HepG2 (cell line): Measurements from ENCODE around the gene PHAX. TPM values are rescaled to one million over a fixed set of nuclear protein-coding genes. Genes with fewer than 3 reads are reported as not detected.
"Not testable (repeated sequence)": the region's sequence is repeated elsewhere in the genome, so short reads cannot be mapped to it uniquely, and the experiment has no call there.

ENCODE experiments used
- DPF2 ChIP-seq: sonication (generic); formaldehyde crosslinking; IDR thresholded peaks from 2 replicates; pipeline ENCODE4 v1.4.0; 2020; ENCODE audit warnings: mild to moderate bottlenecking, low read depth, missing genetic modification reagents, borderline replicate concordance
- ETV6 ChIP-seq: sonication (generic); formaldehyde crosslinking; conservative IDR thresholded peaks from 2 replicates; pipeline ENCODE4 v1.4.0; 2020; ENCODE audit warnings: missing genetic modification reagents
- FOXP4 ChIP-seq: sonication (generic); formaldehyde crosslinking; IDR thresholded peaks from 2 replicates; pipeline ENCODE4 v1.4.0; 2020; ENCODE audit warnings: missing genetic modification reagents
- GATAD1 ChIP-seq: IDR thresholded peaks from 2 replicates; pipeline ENCODE4 v1.6.1; 2016; ENCODE audit warnings: missing genetic modification reagents, missing compliant biosample characterization
- HDAC2 ChIP-seq: sonication (generic); formaldehyde crosslinking; IDR thresholded peaks from 2 replicates; pipeline ENCODE4 v1.4.0; 2020; ENCODE audit warnings: missing genetic modification reagents
- HINFP ChIP-seq: sonication (generic); formaldehyde crosslinking; IDR thresholded peaks from 2 replicates; pipeline ENCODE4 v1.4.0; 2020; ENCODE audit warnings: low read depth, mild to moderate bottlenecking, missing genetic modification reagents
- HMG20A ChIP-seq: IDR thresholded peaks from 2 replicates; pipeline ENCODE4 v1.6.1; 2016; ENCODE audit warnings: borderline replicate concordance
- HOMEZ ChIP-seq: IDR thresholded peaks from 2 replicates; pipeline ENCODE4 v1.6.1; 2016; ENCODE audit warnings: low read depth
- JUND ChIP-seq: sonication (generic); formaldehyde crosslinking; IDR thresholded peaks from 2 replicates; pipeline ENCODE4 v1.8.0; 2022; ENCODE audit warnings: mild to moderate bottlenecking, missing genetic modification reagents
- KLF12 ChIP-seq: sonication (generic); formaldehyde crosslinking; IDR thresholded peaks from 2 replicates; pipeline ENCODE4 v1.4.0; 2020; ENCODE audit warnings: missing genetic modification reagents, borderline replicate concordance
- MAZ ChIP-seq, 2 experiments: sonication (generic) in 1 of 2; formaldehyde crosslinking in 1 of 2; IDR thresholded peaks; 2 replicates each; pipeline versions ENCODE4 v1.5.0 to v1.6.1; 2012 to 2020; ENCODE audit warnings: low read depth in 2 of 2, mild to moderate bottlenecking in 2 of 2, borderline replicate concordance in 1 of 2, improper control_type of control experiment in 1 of 2, low read length in 1 of 2, missing genetic modification reagents in 1 of 2, moderate library complexity in 1 of 2
- MED1 ChIP-seq: sonication (generic); formaldehyde crosslinking; IDR thresholded peaks from 2 replicates; pipeline ENCODE4 v1.4.0; 2020; ENCODE audit warnings: missing genetic modification reagents
- MEIS1 ChIP-seq: sonication (generic); formaldehyde crosslinking; IDR thresholded peaks from 2 replicates; pipeline ENCODE4 v1.9.0; 2021; ENCODE audit warnings: mild to moderate bottlenecking, missing genetic modification reagents, moderate library complexity, borderline replicate concordance
- POGZ ChIP-seq: sonication (generic); formaldehyde crosslinking; IDR thresholded peaks from 2 replicates; pipeline ENCODE4 v1.4.0; 2020; ENCODE audit warnings: mild to moderate bottlenecking, missing genetic modification reagents
- SIX4 ChIP-seq: sonication (generic); formaldehyde crosslinking; IDR thresholded peaks from 2 replicates; pipeline ENCODE4 v1.4.0; 2020; ENCODE audit warnings: missing genetic modification reagents
- SOX13 ChIP-seq, 3 experiments: fragments of 450-650 bp in 1 of 3; sonication (generic) in 1 of 3; formaldehyde crosslinking in 1 of 3; IDR thresholded peaks in 2 of 3; conservative IDR thresholded peaks in 1 of 3; 2 replicates each; pipeline versions ENCODE4 v1.5.0 to v1.6.1; 2016 to 2020; ENCODE audit warnings: antibody characterized with exemption in 1 of 3, mild to moderate bottlenecking in 1 of 3, missing compliant biosample characterization in 1 of 3, missing genetic modification reagents in 1 of 3, moderate library complexity in 1 of 3
- SP5 ChIP-seq: IDR thresholded peaks from 2 replicates; pipeline ENCODE4 v1.6.1; 2016; ENCODE audit warnings: low read depth, borderline replicate concordance
- TAF1 ChIP-seq: sonication (generic); formaldehyde crosslinking; IDR thresholded peaks from 2 replicates; pipeline ENCODE4 v1.4.0; 2020; ENCODE audit warnings: missing genetic modification reagents
- TFAP4 ChIP-seq: sonication (generic); IDR thresholded peaks from 2 replicates; pipeline ENCODE4 v1.6.1; 2016; ENCODE audit warnings: low read depth, borderline replicate concordance
- THRA ChIP-seq: sonication (generic); formaldehyde crosslinking; IDR thresholded peaks from 2 replicates; pipeline ENCODE4 v1.4.0; 2020; ENCODE audit warnings: missing genetic modification reagents, borderline replicate concordance
- ZFX ChIP-seq: sonication (generic); formaldehyde crosslinking; IDR thresholded peaks from 2 replicates; pipeline ENCODE4 v1.4.0; 2020; ENCODE audit warnings: mild to moderate bottlenecking, low read depth, missing genetic modification reagents, moderate library complexity
- ZNF652 ChIP-seq: IDR thresholded peaks from 2 replicates; pipeline ENCODE4 v1.6.1; 2016; ENCODE audit warnings: low read depth, borderline replicate concordance
- polyA plus RNA-seq, 8 experiments: library from polyadenylated mRNA; depleted of rRNA in 3 of 8; stranded (reverse) in 7 of 8; unstranded in 1 of 8; fragments of >200 nt; fragmentation: Illumina TruSeq in 4 of 8; extraction: Trizol in 4 of 8; gene quantifications; 2 replicates each; pipeline versions ENCODE4 v1.2.1 to v1.2.3, GENCODE V29; 2011 to 2016; ENCODE audit warnings: low read depth in 4 of 8, missing spikeins in 1 of 8, mixed read lengths in 1 of 8; ENCODE audit not compliant: insufficient read depth in 1 of 8
- total RNA-seq, 5 experiments: library from RNA; depleted of rRNA; stranded (reverse); fragments of >200 nt; fragmentation: Illumina TruSeq; extraction: Trizol; gene quantifications; 2 replicates each; pipeline ENCODE4 v1.2.3, GENCODE V29; 2016; ENCODE audit warnings: low read depth in 1 of 5

PHAX gene
- total and polyA plus RNA-seq, 2 of the 13 experiments (the other 11 are each of a cell fraction or from before 2014, with no cell fraction given): 20.0 to 59.7 TPM

- TF ChIP-seq FOXP4 (CRISPR knock-in tag) (peak; percentile 98), POGZ (CRISPR knock-in tag) (peak; percentile 76), KLF12 (0 out of 2 replicates have a peak, but pooled peaks have one; percentile 40), HDAC2 (CRISPR knock-in tag) (peak; percentile 96), TFAP4 (0 out of 2 replicates have a peak, but pooled peaks have one; percentile 28), GATAD1 (CRISPR knock-in tag) (peak; percentile 62; the same call in 1 of the 2 replicates), SOX13 (CRISPR knock-in tag; conservative IDR thresholded peaks at IDR 0.05 in 1 of 2, IDR thresholded peaks at IDR 0.05 in 1 of 2) (peak in 1 of 2 experiments; percentile 92; a peak in 2 of 4 replicates), HINFP (CRISPR knock-in tag) (peak; percentile 76; the same call in 1 of the 2 replicates), ZFX (peak; percentile 71), MED1 (CRISPR knock-in tag) (peak; percentile 88), DPF2 (CRISPR knock-in tag) (peak; percentile 98), MEIS1 (0 out of 2 replicates have a peak, but pooled peaks have one; percentile 41), MAZ (CRISPR knock-in tag; IDR thresholded peaks at IDR 0.05; ENCODE audit: low read depth) (peak; percentile 50; the same call in 1 of the 2 replicates), HMG20A (CRISPR knock-in tag) (peak; percentile 94), HOMEZ (peak; percentile 99), JUND (CRISPR knock-in tag) (0 out of 2 replicates have a peak, but pooled peaks have one; percentile 29), SIX4 (CRISPR knock-in tag) (peak; percentile 73), ETV6 (CRISPR knock-in tag) (0 out of 2 replicates have a peak, but pooled peaks have one; percentile 53), THRA (peak; percentile 92; the same call in 1 of the 2 replicates), SP5 (CRISPR knock-in tag) (peak; percentile 71; the same call in 1 of the 2 replicates), ZNF652 (CRISPR knock-in tag) (peak; percentile 56; the same call in 1 of the 2 replicates), TAF1 (peak; percentile 44)
- not testable (repeated sequence) for TF ChIP-seq SOX13 (IDR thresholded peaks at IDR 0.05); MAZ (IDR thresholded peaks at IDR 0.05; ENCODE audit: borderline replicate concordance, low read depth, low read length)
Measured at GRCh38 chr5:126649057-126649456, 48.3 kb downstream of the PHAX start (continued).
